Uterus (tissue), 4 donors: ENCODE data around the gene ANP32B. TPM values are rescaled to one million over a fixed set of nuclear protein-coding genes. Genes with fewer than 3 reads are reported as not detected.

Experiments
- DNase-seq, 2 donors: peaks; one replicate each; pipeline ENCODE4 v3.0.0-alpha.2; 2019 to 2020
- H3K27ac ChIP-seq, 2 donors: fragments of 200-600 bp; sonication (generic); 1 replicate in 1 of 2; 2 replicates in 1 of 2; pipeline ENCODE4 v1.5.1; 2016 to 2018
- H3K27me3 ChIP-seq, 2 donors: fragments of 200-600 bp; sonication (generic); one replicate each; pipeline ENCODE4 v1.5.1; 2018 to 2019; ENCODE audit warnings: control low read depth in 1 of 2
- H3K36me3 ChIP-seq, 2 donors: fragments of 200-600 bp; sonication (generic); one replicate each; pipeline ENCODE4 v1.5.1; 2019; ENCODE audit warnings: control low read depth in 1 of 2
- H3K4me1 ChIP-seq, 2 donors: fragments of 200-600 bp; sonication (generic); one replicate each; pipeline ENCODE4 v1.5.1; 2018 to 2019; ENCODE audit warnings: control low read depth in 1 of 2
- H3K4me3 ChIP-seq, 2 donors: fragments of 200-600 bp; sonication (generic); 1 replicate in 1 of 2; 2 replicates in 1 of 2; pipeline ENCODE4 v1.5.1; 2018 to 2019; ENCODE audit warnings: mild to moderate bottlenecking in 1 of 2
- H3K9me3 ChIP-seq, 2 donors: fragments of 200-600 bp; sonication (generic); one replicate each; pipeline ENCODE4 v1.5.1; 2019; ENCODE audit warnings: control low read depth in 1 of 2
- CTCF ChIP-seq, 4 experiments: fragments of 200-600 bp in 2 of 4; fragments of 450-650 bp in 2 of 4; sonication (generic) in 2 of 4; IDR thresholded peaks; one replicate each; pipeline ENCODE4 v1.5.1; 2016 to 2019; ENCODE audit warnings: antibody characterized with exemption in 4 of 4, mild to moderate bottlenecking in 2 of 4, moderate library complexity in 1 of 4
- POLR2A ChIP-seq, 2 donors: fragments of 450-650 bp; IDR thresholded peaks; one replicate each; pipeline ENCODE4 v1.6.1; 2016; ENCODE audit warnings: antibody characterized with exemption in 2 of 2, mild to moderate bottlenecking in 1 of 2, moderate library complexity in 1 of 2
- intact Hi-C: fragments of 100-400 bp; cut with DNase I; formaldehyde crosslinking; loops from one replicate; pipeline ENCODE4 v1.15.1; 2023; ENCODE audit warnings: low total_unique reads
- small RNA-seq: library from RNA; depleted of rRNA; stranded (forward); fragments of <200 nt; gene quantifications from one replicate; pipeline ENCODE3, GENCODE V24; 2016
- total RNA-seq, 4 donors: library from RNA; depleted of rRNA in 3 of 4; stranded (reverse); fragments of >200 nt in 3 of 4; gene quantifications; one replicate each; pipeline versions ENCODE4 v1.1.0 to v1.2.4, GENCODE V29; 2014 to 2023
- donor health status: DM: yes; HTN: yes; CAD: no.

The ANP32B gene
- total RNA-seq, 4 donors from 2014 or later = 9.3 to 162 (median 40.4) TPM

GRCh38 chr9:98057138-98057799, 74.1 kb downstream of the ANP32B start:
- Histone ChIP-seq H3K9me3 (no peaks in the 10 kb centered on the region), H3K4me3 (peak overlapping the region; percentile 79 to 88), H3K4me1 (no peaks in the 10 kb centered on the region), H3K36me3 (no peaks in the 10 kb centered on the region), H3K27me3 (no peaks in the 10 kb centered on the region), H3K27ac (peak overlapping the region; percentile 89)
- TF ChIP-seq CTCF (IDR thresholded peaks at IDR 0.05) (no peak), POLR2A (IDR thresholded peaks at IDR 0.05) (no peak)
- no peak for DNase-seq
- intact Hi-C loops = loop anchor here (5.0 kb wide), 1 partner anchor 75 kb away; the partner anchor contains the start of gene ANP32B

- Histone ChIP-seq H3K9me3 (no peaks in the 10 kb centered on the region), H3K4me3 (no peak overlapping the region), H3K36me3 (no peaks in the 10 kb centered on the region), H3K4me1 (no peaks in the 10 kb centered on the region), H3K27ac (no peak overlapping the region), H3K27me3 (no peaks in the 10 kb centered on the region)
- no peak for TF ChIP-seq CTCF (IDR thresholded peaks at IDR 0.05)
- no peak for TF ChIP-seq POLR2A (IDR thresholded peaks at IDR 0.05)
- intact Hi-C loops = no loop called here
- DNase-seq = no peak
Measured at GRCh38 chr9:98062161-98062560, 79.0 kb downstream of the ANP32B start.

GRCh38 chr9:98064623-98065392, 81.7 kb downstream of the ANP32B start:
- Histone ChIP-seq H3K9me3 (no peaks in the 10 kb centered on the region), H3K27ac (no peak overlapping the region), H3K4me3 (no peak overlapping the region), H3K27me3 (no peaks in the 10 kb centered on the region), H3K36me3 (no peaks in the 10 kb centered on the region), H3K4me1 (no peaks in the 10 kb centered on the region)
- TF ChIP-seq POLR2A (IDR thresholded peaks at IDR 0.05) (no peak), CTCF (IDR thresholded peaks at IDR 0.05) (no peak)
- intact Hi-C loops = no loop called here
- DNase-seq = no peak

Small RNA genes lying within 50 kb of the gene (small RNA-seq; reads per million reads assigned to genes)
- not detected for gene RNU6-918P

Other genes with a start within 250 kb of the ANP32B start
- gene FOXE1, start 130.1 kb upstream of the ANP32B start, total RNA-seq = not detected
- gene TRMO, start 60.8 kb upstream of the ANP32B start, total RNA-seq = 10 to 100 TPM; 14.1 to 32.6 (median 19.7) TPM
- gene HEMGN, start 45.2 kb upstream of the ANP32B start, total RNA-seq = 1 to 10 TPM in 1 of 4 donors, not detected in 3; 2.7 TPM
- gene NANS, start 73.4 kb downstream of the ANP32B start, total RNA-seq = 100 to 1,000 TPM in 1 of 4 donors, 10 to 100 TPM in 3; 37.5 to 187 (median 54.8) TPM
- gene TRIM14, start 135.9 kb downstream of the ANP32B start, total RNA-seq = 10 to 100 TPM in 2 of 4 donors, 1 to 10 TPM in 2; 1.5 to 17.7 (median 10.9) TPM
- 1 to 10 TPM; 2.8 to 4.6 (median 4.2) TPM for gene CORO2A, start 209.3 kb downstream of the ANP32B start, total RNA-seq